Measurements from ENCODE around the gene ING1.

The ING1 gene

GRCh38 chr13:110683921-110684320, 29.6 kb upstream of the ING1 start:
- no peak for DNase-seq (ENCODE audit: low read depth)
- no peak for TF ChIP-seq CTCF (IDR thresholded peaks at IDR 0.05; ENCODE audit: control insufficient read depth, extremely low read depth, insufficient read depth)

GRCh38 chr13:110684388-110685056, 29.0 kb upstream of the ING1 start:
- TF ChIP-seq CTCF (IDR thresholded peaks at IDR 0.05; ENCODE audit: control insufficient read depth, extremely low read depth, insufficient read depth), result no peak
- DNase-seq (ENCODE audit: low read depth), result no peak
- H3K4me3 ChIP-seq (ENCODE audit: low read depth, low read length), result no peak overlapping the region

More at GRCh38 chr13:110683921-110684320, 29.6 kb upstream of the ING1 start:
- H3K4me3 ChIP-seq (ENCODE audit: low read depth, low read length), result no peak overlapping the region

- no peak overlapping the region for H3K4me3 ChIP-seq (ENCODE audit: low read depth, low read length)
- no peak for DNase-seq (ENCODE audit: low read depth)
- TF ChIP-seq CTCF (IDR thresholded peaks at IDR 0.05; ENCODE audit: control insufficient read depth, extremely low read depth, insufficient read depth), result no peak
These were observed 28.0 kb upstream of the ING1 start for GRCh38 chr13:110685305-110686020.

GRCh38 chr13:110687736-110688135, 25.8 kb upstream of the ING1 start:
- no peak for DNase-seq (ENCODE audit: low read depth)
- no peak for TF ChIP-seq CTCF (IDR thresholded peaks at IDR 0.05; ENCODE audit: control insufficient read depth, extremely low read depth, insufficient read depth)
- no peak overlapping the region for H3K4me3 ChIP-seq (ENCODE audit: low read depth, low read length)

- DNase-seq (ENCODE audit: low read depth), result no peak
- H3K4me3 ChIP-seq (ENCODE audit: low read depth, low read length), result no peak overlapping the region
- no peak for TF ChIP-seq CTCF (IDR thresholded peaks at IDR 0.05; ENCODE audit: control insufficient read depth, extremely low read depth, insufficient read depth)
These were observed 24.5 kb upstream of the ING1 start for GRCh38 chr13:110689041-110689440.

- no peak for TF ChIP-seq CTCF (IDR thresholded peaks at IDR 0.05; ENCODE audit: control insufficient read depth, extremely low read depth, insufficient read depth)
- no peak for DNase-seq (ENCODE audit: low read depth)
- H3K4me3 ChIP-seq (ENCODE audit: low read depth, low read length), result no peak overlapping the region
These were observed 23.8 kb upstream of the ING1 start for GRCh38 chr13:110689711-110690110.

Measured in LNCaP clone FGC (cell line).